ENCODE results near the gene DNAJC5. TPM values are rescaled to one million over a fixed set of nuclear protein-coding genes. Genes with fewer than 3 reads are reported as not detected.

Gene DNAJC5
- total and polyA plus RNA-seq, 8 donors: 23.1 to 60.1 (median 38.1) TPM

GRCh38 chr20:63937596-63937995 is 42.7 kb downstream of the DNAJC5 start:
- H3K27me3 ChIP-seq: no peaks in the 10 kb centered on the region
- TF ChIP-seq POLR2A (IDR thresholded peaks at IDR 0.05) (no peak), CTCF (IDR thresholded peaks at IDR 0.05) (no peak), EP300 (IDR thresholded peaks at IDR 0.05) (no peak), POLR2AphosphoS5 (IDR thresholded peaks at IDR 0.05) (no peak)

GRCh38 chr20:63939061-63939935 is 44.4 kb downstream of the DNAJC5 start:
- 74 to 89% (median 84%) methylated on average over 9 to 33 of the region's 33 CpGs for WGBS, 5 donors
- H3K4me1 ChIP-seq: peaks cover 7 to 46% (median 32%) of the 10 kb centered on the region in 4 donors
- no peak for TF ChIP-seq CTCF (IDR thresholded peaks at IDR 0.05)
- no peak for TF ChIP-seq EP300 (IDR thresholded peaks at IDR 0.05)
- no peak for TF ChIP-seq POLR2AphosphoS5 (IDR thresholded peaks at IDR 0.05)
- no peak for TF ChIP-seq POLR2A (IDR thresholded peaks at IDR 0.05)

More at GRCh38 chr20:63937596-63937995, 42.7 kb downstream of the DNAJC5 start:
- Histone ChIP-seq H3K9me3 (no peaks in the 10 kb centered on the region), H3K36me3 (peaks cover 33 to 92% (median 80%) of the 10 kb centered on the region in 4 donors), H3K4me1 (peaks cover 7 to 34% (median 21%) of the 10 kb centered on the region in 4 donors), H3K27ac (peak overlapping the region in 1 of 5 donors; percentile 65), H3K4me3 (no peak overlapping the region)
- no peak for DNase-seq
- intact Hi-C loops (cut with DNase I; ENCODE audit: low total_unique reads): no loop called here
- 77 to 90% (median 87%) methylated on average over 14 of the region's 14 CpGs for WGBS, 5 donors

DNA sequence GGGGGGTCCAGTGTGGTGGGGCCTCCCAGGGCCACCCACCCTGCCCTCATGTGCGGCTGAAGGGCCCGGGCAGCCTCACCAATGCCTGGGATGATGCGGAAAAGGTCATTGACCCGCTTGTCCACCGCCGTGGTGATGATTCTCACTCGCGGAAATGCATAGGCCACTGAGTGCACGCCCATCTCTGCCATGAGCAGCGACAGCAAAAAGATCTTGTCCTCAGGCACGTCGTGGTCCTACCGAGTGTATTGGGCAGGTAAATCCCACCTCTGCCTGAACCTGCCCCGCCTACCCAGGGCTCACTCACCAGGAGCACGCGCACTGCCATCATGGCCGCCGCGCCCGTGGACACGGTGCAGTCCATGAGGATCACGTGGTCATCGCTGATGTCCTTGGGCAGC is 45.1 kb downstream of the DNAJC5 start:
- intact Hi-C loops (cut with DNase I; ENCODE audit: low total_unique reads): no loop called here
- Histone ChIP-seq H3K27ac (no peak overlapping the region), H3K36me3 (peaks cover 44 to 92% (median 81%) of the 10 kb centered on the region in 4 donors), H3K4me1 (peaks cover 7 to 46% (median 32%) of the 10 kb centered on the region in 4 donors), H3K4me3 (no peak overlapping the region), H3K27me3 (no peaks in the 10 kb centered on the region), H3K9me3 (no peaks in the 10 kb centered on the region)
- 87 to 95% (median 91%) methylated on average over 13 to 23 of the region's 23 CpGs for WGBS, 5 donors
- TF ChIP-seq EP300 (IDR thresholded peaks at IDR 0.05): no peak
- TF ChIP-seq POLR2AphosphoS5 (IDR thresholded peaks at IDR 0.05): peak in 1 of 3 donors; percentile 6
- TF ChIP-seq CTCF (IDR thresholded peaks at IDR 0.05): no peak
- no peak for TF ChIP-seq POLR2A (IDR thresholded peaks at IDR 0.05)
- DNase-seq: no peak

More at GRCh38 chr20:63939061-63939935, 44.4 kb downstream of the DNAJC5 start:
- peaks cover 43 to 92% (median 81%) of the 10 kb centered on the region in 4 donors for H3K36me3 ChIP-seq
- no peak overlapping the region for H3K4me3 ChIP-seq
- H3K27ac ChIP-seq: peak overlapping the region in 1 of 5 donors; percentile 65
- DNase-seq: no peak
- H3K27me3 ChIP-seq: no peaks in the 10 kb centered on the region
- intact Hi-C loops (cut with DNase I; ENCODE audit: low total_unique reads): no loop called here
- H3K9me3 ChIP-seq: no peaks in the 10 kb centered on the region

DNA sequence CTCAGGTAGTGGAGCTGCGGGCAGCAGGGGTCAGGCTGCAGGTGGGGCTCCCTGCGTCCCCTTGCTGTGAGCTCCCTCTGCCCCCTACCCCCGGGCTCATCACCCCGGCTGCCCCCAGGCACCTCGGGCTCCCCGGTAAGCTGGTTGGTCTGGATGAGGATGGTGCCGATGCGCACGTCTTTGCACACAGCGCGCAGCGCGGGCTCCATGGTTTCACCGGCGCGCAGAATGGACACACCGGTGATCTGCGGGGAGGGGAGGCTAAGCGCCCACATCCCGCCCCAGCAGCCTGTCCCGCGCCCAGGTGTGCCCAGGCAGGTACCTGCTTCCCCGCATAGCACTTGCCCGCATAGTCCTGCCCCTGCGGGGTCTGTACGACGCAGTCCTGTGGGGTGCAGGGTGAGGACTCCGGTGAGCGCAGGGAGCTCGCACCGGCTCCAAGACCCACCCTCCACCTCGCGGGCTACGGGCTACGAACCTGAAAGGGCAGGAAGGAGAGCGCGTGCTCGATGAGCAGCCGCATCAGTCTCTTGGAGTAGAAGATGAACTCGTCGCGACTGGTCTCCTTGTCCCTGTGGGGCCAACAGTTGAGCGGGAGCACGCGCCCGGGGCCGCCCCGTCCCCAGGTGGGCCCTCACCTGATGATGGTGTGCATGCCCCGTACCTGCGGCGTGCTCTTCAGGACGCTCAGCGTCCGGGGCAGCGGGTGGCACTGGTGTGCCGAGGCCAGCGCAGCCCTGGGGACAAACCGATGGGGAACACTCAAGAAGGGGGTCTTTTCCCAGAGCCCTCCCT is 45.7 kb downstream of the DNAJC5 start:
- DNase-seq: no peak
- intact Hi-C loops (cut with DNase I; ENCODE audit: low total_unique reads): no loop called here
- Histone ChIP-seq H3K27me3 (no peaks in the 10 kb centered on the region), H3K9me3 (no peaks in the 10 kb centered on the region), H3K4me1 (peaks cover 7 to 46% (median 32%) of the 10 kb centered on the region in 4 donors), H3K4me3 (no peak overlapping the region), H3K36me3 (peaks cover 44 to 92% (median 81%) of the 10 kb centered on the region in 4 donors), H3K27ac (peak overlapping the region in 3 of 5 donors; percentile 68 to 80 (median 80))
- no peak for TF ChIP-seq EP300 (IDR thresholded peaks at IDR 0.05)
- TF ChIP-seq POLR2A (IDR thresholded peaks at IDR 0.05): no peak
- TF ChIP-seq POLR2AphosphoS5 (IDR thresholded peaks at IDR 0.05): no peak
- TF ChIP-seq CTCF (IDR thresholded peaks at IDR 0.05): no peak
- 88 to 95% (median 93%) methylated on average over 38 to 58 of the region's 58 CpGs for WGBS, 5 donors
